Ectodermal cell (in vitro differentiated cells): ENCODE measurements around the gene ANKS1B.

ENCODE experiments used
- H3K27ac ChIP-seq: 2 replicates; pipeline ENCODE4 v1.7.0; 2013; ENCODE audit warnings: mild to moderate bottlenecking, low read depth, low read length; ENCODE audit not compliant: insufficient read depth, poor library complexity, severe bottlenecking
- H3K27me3 ChIP-seq: 2 replicates; pipeline ENCODE4 v1.7.0; 2013; ENCODE audit warnings: mild to moderate bottlenecking, low read length; ENCODE audit not compliant: insufficient read depth, control insufficient read depth, poor library complexity, severe bottlenecking
- H3K36me3 ChIP-seq: one replicate; pipeline ENCODE4 v1.7.0; 2013; ENCODE audit warnings: low read length; ENCODE audit not compliant: control insufficient read depth, insufficient read depth
- H3K4me1 ChIP-seq: one replicate; pipeline ENCODE4 v1.7.0; 2013; ENCODE audit warnings: low read length; ENCODE audit not compliant: control insufficient read depth, insufficient read depth
- H3K4me3 ChIP-seq: 2 replicates; pipeline ENCODE4 v1.7.0; 2013; ENCODE audit warnings: low read depth, low read length, control low read depth; ENCODE audit not compliant: insufficient read depth
- H3K9me3 ChIP-seq: 2 replicates; pipeline ENCODE4 v1.7.0; 2013; ENCODE audit warnings: mild to moderate bottlenecking, low read length, moderate library complexity; ENCODE audit not compliant: control insufficient read depth
- WGBS, 2 experiments: methylation state at CpG; one replicate each; pipeline ENCODE4 v1.1.7; 2013; ENCODE audit warnings: missing lambda C conversion rate in 2 of 2; 5-methylcytosine and 5-hydroxymethylcytosine counted together

Gene ANKS1B

DNA sequence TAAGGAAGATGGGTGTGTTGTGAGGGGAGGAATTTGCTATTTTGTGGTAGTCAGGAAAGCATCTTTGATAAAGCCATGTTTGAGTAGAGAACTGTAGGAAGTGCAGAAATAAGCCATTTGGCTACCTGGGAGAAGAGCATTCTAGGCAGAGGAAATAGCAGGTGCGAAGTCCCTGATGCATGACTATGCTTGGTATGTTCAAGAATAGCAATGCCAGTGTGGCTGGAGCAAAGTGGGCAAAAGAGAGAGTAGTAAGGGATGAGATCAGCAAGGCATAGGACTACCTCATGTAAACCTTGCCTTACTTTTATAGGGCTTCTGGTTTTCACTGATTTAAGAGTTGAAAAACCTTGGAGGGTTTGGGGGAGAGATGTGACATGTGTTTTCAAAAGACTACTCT lies 702.6 kb downstream of the ANKS1B start:
- no peak overlapping the region for H3K27ac ChIP-seq
- H3K4me3 ChIP-seq, result no peak overlapping the region
- no peaks in the 10 kb centered on the region for H3K36me3 ChIP-seq
- H3K27me3 ChIP-seq, result no peaks in the 10 kb centered on the region
- H3K4me1 ChIP-seq, result peaks cover 18% of the 10 kb centered on the region
- 95 to 100% methylated on average over 1 of the region's 1 CpG for WGBS, 2 experiments
- H3K9me3 ChIP-seq, result no peaks in the 10 kb centered on the region

- 94 to 98% methylated on average over 1 to 2 of the region's 2 CpGs for WGBS, 2 experiments
Measured at GRCh38 chr12:99281277-99281676, 703.5 kb downstream of the ANKS1B start.

GRCh38 chr12:99278899-99279298 lies 705.8 kb downstream of the ANKS1B start:
- Histone ChIP-seq H3K36me3 (no peaks in the 10 kb centered on the region), H3K4me3 (no peak overlapping the region), H3K9me3 (no peaks in the 10 kb centered on the region), H3K27ac (no peak overlapping the region), H3K4me1 (peaks cover 18% of the 10 kb centered on the region), H3K27me3 (no peaks in the 10 kb centered on the region)
- WGBS, 2 experiments, result 51 to 58% methylated on average over 2 of the region's 2 CpGs

More at GRCh38 chr12:99281277-99281676, 703.5 kb downstream of the ANKS1B start:
- Histone ChIP-seq H3K4me1 (peaks cover 18% of the 10 kb centered on the region), H3K36me3 (no peaks in the 10 kb centered on the region), H3K27ac (no peak overlapping the region), H3K9me3 (no peaks in the 10 kb centered on the region), H3K27me3 (no peaks in the 10 kb centered on the region), H3K4me3 (no peak overlapping the region)

GRCh38 chr12:99277591-99278379 lies 707.0 kb downstream of the ANKS1B start:
- Histone ChIP-seq H3K27me3 (no peaks in the 10 kb centered on the region), H3K4me1 (peaks cover 12% of the 10 kb centered on the region)
- 95 to 96% methylated on average over 5 of the region's 5 CpGs for WGBS, 2 experiments

DNA sequence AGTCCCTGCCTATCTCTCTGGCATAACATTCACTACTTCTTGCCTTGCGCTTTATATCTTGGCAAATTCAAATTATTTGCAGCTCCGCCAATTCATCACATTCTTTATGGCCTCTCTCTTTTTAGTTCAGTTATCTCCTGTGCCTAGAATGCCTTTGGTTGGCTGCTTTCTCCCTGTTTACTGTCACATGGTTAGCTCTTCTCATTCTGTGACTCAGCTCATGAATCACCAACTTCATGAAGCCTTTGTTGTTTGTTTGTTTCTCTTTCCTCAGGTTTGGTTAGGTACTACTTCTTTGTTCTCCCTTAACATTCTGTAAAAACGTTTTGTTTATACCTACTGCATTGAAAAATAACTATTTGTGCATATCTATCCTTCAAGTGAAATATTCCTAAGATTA lies 713.7 kb downstream of the ANKS1B start:
- no peaks in the 10 kb centered on the region for H3K9me3 ChIP-seq
- H3K27ac ChIP-seq, result no peak overlapping the region
- H3K27me3 ChIP-seq, result no peaks in the 10 kb centered on the region
- no peaks in the 10 kb centered on the region for H3K36me3 ChIP-seq
- H3K4me3 ChIP-seq, result no peak overlapping the region
- no peaks in the 10 kb centered on the region for H3K4me1 ChIP-seq
- WGBS, 2 experiments, result 93 to 99% methylated on average over 2 of the region's 3 CpGs

More at GRCh38 chr12:99277591-99278379, 707.0 kb downstream of the ANKS1B start:
- no peak overlapping the region for H3K27ac ChIP-seq
- H3K36me3 ChIP-seq, result no peaks in the 10 kb centered on the region
- no peaks in the 10 kb centered on the region for H3K9me3 ChIP-seq
- H3K4me3 ChIP-seq, result no peak overlapping the region

DNA sequence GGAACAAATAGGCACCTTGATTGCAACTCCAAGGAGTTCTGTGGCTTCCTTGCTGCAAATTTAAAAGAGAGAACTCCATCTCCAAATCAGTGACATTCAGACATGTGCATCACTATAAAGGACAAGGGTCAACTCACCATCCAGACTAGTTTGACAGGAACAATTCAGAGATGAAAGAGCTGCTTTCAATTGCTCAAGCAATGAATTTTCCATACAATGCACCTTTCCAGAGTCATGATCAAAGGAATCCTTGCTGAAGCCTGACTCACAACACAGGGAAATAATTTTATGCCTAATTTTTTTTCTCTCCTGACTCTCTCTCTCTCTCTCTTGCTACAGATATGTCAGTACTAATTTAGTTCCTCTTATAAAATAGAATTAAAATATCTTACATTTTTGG lies 717.7 kb downstream of the ANKS1B start:
- no peak overlapping the region for H3K27ac ChIP-seq
- no peak overlapping the region for H3K4me3 ChIP-seq
- no peaks in the 10 kb centered on the region for H3K36me3 ChIP-seq
- H3K4me1 ChIP-seq, result no peaks in the 10 kb centered on the region
- no peaks in the 10 kb centered on the region for H3K9me3 ChIP-seq
- H3K27me3 ChIP-seq, result no peaks in the 10 kb centered on the region

GRCh38 chr12:99265648-99266047 lies 719.1 kb downstream of the ANKS1B start:
- no peaks in the 10 kb centered on the region for H3K9me3 ChIP-seq
- no peaks in the 10 kb centered on the region for H3K36me3 ChIP-seq
- H3K4me3 ChIP-seq, result no peak overlapping the region
- peaks cover 3% of the 10 kb centered on the region for H3K4me1 ChIP-seq
- WGBS, 2 experiments, result 93 to 96% methylated on average over 3 of the region's 3 CpGs
- H3K27me3 ChIP-seq, result no peaks in the 10 kb centered on the region
- no peak overlapping the region for H3K27ac ChIP-seq

- Histone ChIP-seq H3K27ac (no peak overlapping the region), H3K9me3 (no peaks in the 10 kb centered on the region), H3K4me3 (no peak overlapping the region), H3K36me3 (no peaks in the 10 kb centered on the region), H3K4me1 (peaks cover 3% of the 10 kb centered on the region), H3K27me3 (no peaks in the 10 kb centered on the region)
- 91% methylated on average over 1 of the region's 1 CpG for WGBS, 2 experiments
Measured at GRCh38 chr12:99261256-99261655, 723.5 kb downstream of the ANKS1B start.

DNA sequence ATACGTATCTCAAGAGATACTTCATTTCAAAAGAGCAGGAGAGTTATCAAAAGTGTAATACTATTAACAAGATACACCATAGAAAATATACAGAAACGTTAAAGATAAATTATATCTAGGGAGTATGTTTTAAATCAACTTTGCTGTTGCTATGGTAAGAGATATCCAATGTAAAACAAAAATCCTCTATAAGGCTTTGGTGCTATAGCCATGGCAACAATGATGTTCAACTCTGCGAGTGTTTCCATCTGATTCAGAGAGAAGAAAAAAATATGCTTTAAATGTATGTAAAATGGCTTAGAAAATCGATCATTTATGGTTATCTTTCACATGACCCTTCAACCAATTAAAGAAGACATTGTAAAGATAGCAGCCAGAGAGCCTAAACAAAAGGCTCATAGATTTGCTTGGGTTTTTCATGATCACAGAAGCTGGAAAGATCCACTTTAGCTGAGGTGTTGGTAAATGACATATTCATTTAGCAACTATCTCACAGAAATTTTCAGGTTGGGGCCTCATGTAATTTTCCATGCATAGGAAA lies 724.2 kb downstream of the ANKS1B start:
- Histone ChIP-seq H3K27me3 (no peaks in the 10 kb centered on the region), H3K36me3 (no peaks in the 10 kb centered on the region)
- 100% methylated on average over 3 of the region's 4 CpGs; no CpG with 5 or more reads in 1 of the 2 experiments for WGBS, 2 experiments

DNA sequence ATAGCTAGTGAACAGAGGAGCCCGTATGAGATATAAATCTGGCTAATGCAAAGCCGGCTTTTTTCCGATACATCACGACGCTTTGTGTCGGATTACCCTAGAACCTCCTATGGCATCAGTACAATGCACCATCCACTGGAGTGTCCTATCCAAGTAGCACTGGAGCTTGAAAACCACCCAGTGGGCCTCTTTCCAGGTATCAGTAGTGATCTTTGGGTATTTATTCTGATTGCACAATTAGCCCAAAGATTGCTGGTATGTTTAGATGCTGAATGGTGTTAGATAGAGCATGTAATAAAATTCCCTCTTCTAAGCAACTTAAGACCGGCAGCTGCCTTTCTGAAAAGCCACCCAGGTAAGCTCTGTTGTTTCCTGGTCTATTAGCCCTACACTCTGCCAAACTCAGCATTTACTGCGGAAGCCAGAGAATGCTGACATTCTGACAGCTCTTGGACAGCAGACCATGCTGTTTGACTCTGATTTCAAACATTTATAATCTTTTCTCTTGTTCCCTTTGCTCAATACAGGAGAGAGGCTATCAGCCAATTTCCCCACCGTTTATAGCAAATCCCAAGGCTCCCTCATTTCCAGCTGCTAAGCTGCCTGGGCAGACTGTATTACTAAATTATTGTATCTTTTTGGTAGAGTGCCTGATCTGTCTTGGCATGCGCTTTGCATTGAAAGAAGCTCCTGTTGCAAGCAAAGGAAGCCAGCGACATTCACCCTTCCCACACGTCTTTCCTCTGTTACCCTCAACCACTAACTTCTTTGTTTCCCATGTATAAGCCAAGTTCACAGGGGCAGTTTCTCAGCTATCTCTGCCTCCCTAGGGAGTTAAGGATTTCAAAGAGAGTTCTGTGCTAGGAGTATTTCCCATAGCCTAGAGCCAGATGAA lies 725.4 kb downstream of the ANKS1B start:
- no peak overlapping the region for H3K27ac ChIP-seq
- 84 to 85% methylated on average over 12 of the region's 12 CpGs for WGBS, 2 experiments

More for the DNA sequence above, 724.2 kb downstream of the ANKS1B start:
- no peak overlapping the region for H3K27ac ChIP-seq
- no peak overlapping the region for H3K4me3 ChIP-seq
- peaks cover 3% of the 10 kb centered on the region for H3K4me1 ChIP-seq
- no peaks in the 10 kb centered on the region for H3K9me3 ChIP-seq

More for the DNA sequence above, 725.4 kb downstream of the ANKS1B start:
- no peak overlapping the region for H3K4me3 ChIP-seq
- H3K36me3 ChIP-seq, result no peaks in the 10 kb centered on the region
- H3K4me1 ChIP-seq, result peaks cover 3% of the 10 kb centered on the region
- H3K27me3 ChIP-seq, result no peaks in the 10 kb centered on the region
- no peaks in the 10 kb centered on the region for H3K9me3 ChIP-seq
